A673 (cell line): ENCODE results near the gene FYTTD1.

Experiments
- EZH2 ChIP-seq: fragments of 200-600 bp; sonication (generic); IDR thresholded peaks from 2 replicates; pipeline ENCODE4 v1.6.1; 2017; ENCODE audit warnings: borderline replicate concordance, low read depth, mild to moderate bottlenecking, mixed read lengths, antibody characterized with exemption, low read length; ENCODE audit not compliant: poor library complexity, severe bottlenecking
- TF ChIP-seq, protein P1 (sequence below): fragments of 300-800, 200-600 bp; sonication (generic); conservative IDR thresholded peaks from 2 replicates; pipeline ENCODE4 v1.5.1; 2017; ENCODE audit warnings: low read depth, mild to moderate bottlenecking, antibody characterized with exemption, low read length, moderate library complexity, mixed read lengths

DNA sequence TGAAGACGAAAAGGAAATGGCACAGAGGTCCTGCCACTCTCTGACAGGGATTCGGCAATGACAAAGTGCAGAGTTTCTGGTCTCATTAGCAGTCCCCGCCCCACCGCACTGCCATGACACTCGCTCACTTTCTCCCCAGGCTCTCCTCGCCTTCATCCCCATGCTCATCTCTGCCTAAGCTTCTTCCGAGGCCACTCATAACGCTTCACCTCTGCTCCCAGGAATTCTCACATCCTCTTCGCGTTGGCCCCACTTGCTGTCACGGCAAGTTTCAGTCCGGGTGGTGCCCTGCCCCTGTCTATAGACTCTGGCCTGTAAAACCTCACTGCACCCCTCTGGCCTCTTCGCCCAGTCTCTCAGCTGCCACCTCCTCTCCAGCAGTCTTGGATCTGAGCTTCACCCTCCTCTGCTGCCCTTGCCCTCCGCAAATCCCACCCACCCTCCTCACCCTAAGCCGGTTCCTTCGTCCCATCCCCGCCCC is 13.6 kb upstream of the FYTTD1 start:
- TF ChIP-seq, protein P1, sequence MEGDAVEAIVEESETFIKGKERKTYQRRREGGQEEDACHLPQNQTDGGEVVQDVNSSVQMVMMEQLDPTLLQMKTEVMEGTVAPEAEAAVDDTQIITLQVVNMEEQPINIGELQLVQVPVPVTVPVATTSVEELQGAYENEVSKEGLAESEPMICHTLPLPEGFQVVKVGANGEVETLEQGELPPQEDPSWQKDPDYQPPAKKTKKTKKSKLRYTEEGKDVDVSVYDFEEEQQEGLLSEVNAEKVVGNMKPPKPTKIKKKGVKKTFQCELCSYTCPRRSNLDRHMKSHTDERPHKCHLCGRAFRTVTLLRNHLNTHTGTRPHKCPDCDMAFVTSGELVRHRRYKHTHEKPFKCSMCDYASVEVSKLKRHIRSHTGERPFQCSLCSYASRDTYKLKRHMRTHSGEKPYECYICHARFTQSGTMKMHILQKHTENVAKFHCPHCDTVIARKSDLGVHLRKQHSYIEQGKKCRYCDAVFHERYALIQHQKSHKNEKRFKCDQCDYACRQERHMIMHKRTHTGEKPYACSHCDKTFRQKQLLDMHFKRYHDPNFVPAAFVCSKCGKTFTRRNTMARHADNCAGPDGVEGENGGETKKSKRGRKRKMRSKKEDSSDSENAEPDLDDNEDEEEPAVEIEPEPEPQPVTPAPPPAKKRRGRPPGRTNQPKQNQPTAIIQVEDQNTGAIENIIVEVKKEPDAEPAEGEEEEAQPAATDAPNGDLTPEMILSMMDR, result no peak
- TF ChIP-seq EZH2, result no peak
